Endometrium (tissue), 2 donors: ENCODE measurements around the gene TMEM202.
"Not testable (repeated sequence)": the region's sequence is repeated elsewhere in the genome, so short reads cannot be mapped to it uniquely, and the experiment has no call there.

Source experiments
- FAIRE-seq: peaks from 2 replicates; lab custom pipeline; 2012; peaks lifted over from hg19 to GRCh38; lab: Jason Lieb, UNC
- donor health status: control.
- donor health status: control.

TMEM202 gene

GRCh38 chr15:72404356-72404755 lies 6.3 kb downstream of the TMEM202 start:
- FAIRE-seq: no peak

- FAIRE-seq: no peak
These were observed 6.7 kb downstream of the TMEM202 start for GRCh38 chr15:72404841-72405240.

- FAIRE-seq: no peak
These were observed 8.8 kb downstream of the TMEM202 start for GRCh38 chr15:72406936-72407335.

- FAIRE-seq: no peak
These were observed 13.0 kb downstream of the TMEM202 start for GRCh38 chr15:72411111-72411510.

GRCh38 chr15:72411544-72411943 lies 13.4 kb downstream of the TMEM202 start:
- no peak for FAIRE-seq

- FAIRE-seq: not testable (repeated sequence)
These were observed 15.2 kb downstream of the TMEM202 start for GRCh38 chr15:72413337-72413736.

- FAIRE-seq: no peak
These were observed 17.2 kb downstream of the TMEM202 start for GRCh38 chr15:72415304-72415703.

DNA sequence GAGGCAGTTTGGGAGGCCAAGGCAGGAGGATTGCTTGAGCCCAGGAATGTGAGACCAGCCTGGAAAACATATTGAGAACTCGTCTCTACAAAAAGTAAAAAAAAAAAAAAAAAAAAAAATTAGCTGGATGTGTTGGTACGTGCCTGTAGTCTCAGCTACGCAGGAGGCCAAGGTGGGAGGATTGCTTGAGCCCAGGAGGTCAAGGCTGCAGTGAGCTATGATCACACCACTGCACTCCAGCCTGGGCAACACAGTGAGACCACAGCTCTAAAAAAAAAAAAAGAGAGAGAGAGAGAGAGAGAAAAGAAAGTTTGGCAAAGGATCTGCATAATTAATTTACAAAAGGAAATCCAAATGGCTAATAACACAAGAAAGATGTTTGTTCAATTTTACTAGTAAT lies 21.7 kb downstream of the TMEM202 start:
- not testable (repeated sequence) for FAIRE-seq

DNA sequence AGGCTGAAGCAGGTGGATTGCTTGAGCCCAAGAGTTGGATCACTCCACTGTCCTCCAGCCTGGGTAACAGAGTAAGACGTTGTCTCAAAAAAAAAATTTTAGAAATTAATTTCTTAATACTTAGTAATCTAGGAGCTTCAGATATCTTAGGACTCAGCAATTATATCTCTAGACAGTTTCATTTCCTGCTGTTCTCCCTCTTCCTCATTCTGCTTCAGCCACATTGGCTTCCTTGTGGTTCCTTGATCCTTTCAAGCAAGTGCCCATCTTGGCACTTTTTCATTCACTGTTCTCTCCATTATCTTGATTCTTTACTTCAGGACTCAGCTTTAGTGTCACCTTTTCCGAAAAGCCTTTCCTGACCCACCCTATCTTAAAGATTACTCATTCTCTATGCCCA lies 22.5 kb downstream of the TMEM202 start:
- no peak for FAIRE-seq

DNA sequence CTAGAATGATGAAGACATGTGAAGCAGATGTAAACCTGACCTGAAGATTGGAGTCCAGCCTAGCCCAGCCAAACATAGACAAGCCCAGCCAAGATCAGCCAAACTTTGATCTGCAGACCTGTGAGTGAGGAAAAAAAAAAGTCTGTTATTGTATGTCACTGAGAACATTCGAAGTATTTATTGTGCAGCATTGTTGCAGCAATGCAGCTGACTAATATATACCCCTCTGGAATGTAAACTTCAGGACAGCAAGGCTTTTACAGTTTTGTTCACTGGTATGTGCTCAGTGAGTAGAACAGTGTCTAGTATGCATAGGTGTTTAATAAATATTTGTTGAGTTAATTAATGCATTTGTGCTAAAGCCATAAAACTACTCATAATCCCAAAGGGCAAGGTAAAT lies 23.4 kb downstream of the TMEM202 start:
- no peak for FAIRE-seq

DNA sequence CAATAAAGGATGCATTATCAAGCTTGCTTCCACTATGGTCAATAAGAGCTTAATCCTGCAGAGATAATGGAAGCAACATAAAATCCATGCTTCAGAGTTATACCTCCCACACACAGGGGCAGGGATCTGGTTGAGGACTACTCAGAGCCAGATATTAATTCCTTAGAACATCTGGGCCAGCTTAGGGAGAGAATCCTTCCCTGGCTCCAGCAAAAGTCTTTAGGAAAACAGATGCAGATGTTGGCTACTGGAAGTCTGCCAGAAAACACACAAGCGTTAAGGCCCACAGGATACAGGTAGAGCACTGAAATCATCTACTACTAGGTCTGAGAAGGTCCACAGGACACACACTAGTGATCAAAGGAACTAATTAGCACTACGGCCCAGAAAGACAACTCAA lies 25.2 kb downstream of the TMEM202 start:
- FAIRE-seq: no peak

GRCh38 chr15:72426753-72427152 lies 28.6 kb downstream of the TMEM202 start:
- FAIRE-seq: no peak

DNA sequence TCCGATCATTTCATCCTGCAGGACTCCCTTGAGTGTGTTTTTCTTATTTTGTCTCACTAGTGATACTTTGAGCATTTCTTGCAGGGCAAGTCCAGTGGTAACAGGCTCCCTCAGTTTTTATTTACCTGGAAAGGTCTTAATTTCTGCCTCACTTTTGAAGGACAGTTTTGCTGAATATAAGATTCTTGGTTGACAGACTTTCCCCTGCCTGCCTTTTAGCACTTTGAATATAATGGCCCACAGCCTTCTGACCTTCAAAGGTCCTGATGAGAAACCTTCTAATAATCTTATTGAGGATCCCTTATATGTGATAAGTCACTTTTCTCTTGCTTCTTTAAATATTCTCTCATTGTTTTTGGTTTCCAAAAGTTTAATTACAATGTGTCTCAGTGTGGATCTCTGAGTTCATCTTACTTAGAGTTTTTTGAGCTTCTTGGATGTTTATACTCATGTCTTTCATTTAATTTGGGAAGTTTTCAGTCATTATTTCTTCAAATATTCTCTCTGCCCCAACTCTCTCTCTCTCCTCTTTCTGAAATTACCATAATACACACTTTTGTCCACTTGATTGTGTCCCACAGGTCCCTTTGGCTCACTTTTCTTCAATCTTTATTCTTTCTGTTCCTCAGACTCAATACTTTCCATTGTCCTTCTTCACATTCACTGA lies 39.7 kb downstream of the TMEM202 start:
- FAIRE-seq: no peak

DNA sequence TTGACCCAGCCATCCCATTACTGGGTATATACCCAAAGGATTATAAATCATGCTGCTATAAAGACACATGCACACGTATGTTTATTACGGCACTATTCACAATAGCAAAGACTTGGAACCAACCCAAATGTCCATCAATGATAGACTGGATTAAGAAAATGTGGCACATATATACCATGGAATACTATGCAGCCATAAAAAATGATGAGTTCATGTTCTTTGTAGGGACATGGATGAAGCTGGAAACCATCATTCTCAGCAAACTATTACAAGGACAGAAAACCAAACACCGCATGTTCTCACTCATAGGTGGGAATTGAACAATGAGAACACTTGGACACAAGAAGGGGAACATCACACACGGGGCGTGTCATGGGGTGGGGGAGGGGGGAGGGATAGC lies 44.7 kb downstream of the TMEM202 start:
- FAIRE-seq: not testable (repeated sequence)

- no peak for FAIRE-seq
These were observed 47.3 kb downstream of the TMEM202 start for GRCh38 chr15:72445426-72445825.

DNA sequence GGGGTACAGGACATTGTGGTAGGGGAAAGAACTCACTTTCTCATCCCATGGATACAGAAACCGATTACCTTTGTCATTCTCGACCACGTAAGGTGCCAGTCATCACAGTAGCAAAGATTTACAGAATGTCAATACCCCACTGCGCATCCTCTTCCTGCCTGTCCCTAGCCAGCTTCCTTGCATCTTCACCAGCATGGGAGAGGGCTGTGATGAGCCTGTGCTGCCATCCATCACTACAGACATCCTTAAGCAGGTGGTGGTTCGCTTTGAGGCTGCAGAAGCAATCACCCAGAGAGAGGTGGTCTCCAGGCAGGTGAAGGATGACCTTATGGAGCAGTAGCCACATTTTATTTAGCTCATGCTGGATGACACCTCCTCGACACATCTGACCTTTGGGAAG lies 52.7 kb downstream of the TMEM202 start:
- FAIRE-seq: no peak

DNA sequence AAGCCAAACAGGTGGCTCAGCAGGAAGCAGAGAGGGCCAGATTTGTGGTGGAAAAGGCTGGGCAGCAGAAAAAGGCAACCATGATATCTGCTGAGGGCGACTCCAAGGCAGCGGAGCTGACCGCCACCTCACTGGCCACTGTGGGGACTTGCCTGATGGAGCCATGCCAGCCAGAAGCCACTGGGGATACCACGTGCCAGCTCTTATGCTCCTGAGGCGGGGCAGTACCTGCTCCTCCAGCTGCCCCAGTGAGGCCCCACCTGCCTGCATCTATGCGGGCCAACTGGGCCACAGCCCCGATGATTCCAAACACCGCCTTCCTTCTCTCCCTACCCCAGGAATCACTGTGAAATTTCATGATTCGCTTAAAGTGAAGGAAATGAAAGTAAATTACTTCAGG lies 53.1 kb downstream of the TMEM202 start:
- FAIRE-seq: no peak

- FAIRE-seq: no peak
These were observed 58.6 kb downstream of the TMEM202 start for GRCh38 chr15:72456684-72457083.
